Measurements from ENCODE around the gene CDIPT.

Gene CDIPT

DNA sequence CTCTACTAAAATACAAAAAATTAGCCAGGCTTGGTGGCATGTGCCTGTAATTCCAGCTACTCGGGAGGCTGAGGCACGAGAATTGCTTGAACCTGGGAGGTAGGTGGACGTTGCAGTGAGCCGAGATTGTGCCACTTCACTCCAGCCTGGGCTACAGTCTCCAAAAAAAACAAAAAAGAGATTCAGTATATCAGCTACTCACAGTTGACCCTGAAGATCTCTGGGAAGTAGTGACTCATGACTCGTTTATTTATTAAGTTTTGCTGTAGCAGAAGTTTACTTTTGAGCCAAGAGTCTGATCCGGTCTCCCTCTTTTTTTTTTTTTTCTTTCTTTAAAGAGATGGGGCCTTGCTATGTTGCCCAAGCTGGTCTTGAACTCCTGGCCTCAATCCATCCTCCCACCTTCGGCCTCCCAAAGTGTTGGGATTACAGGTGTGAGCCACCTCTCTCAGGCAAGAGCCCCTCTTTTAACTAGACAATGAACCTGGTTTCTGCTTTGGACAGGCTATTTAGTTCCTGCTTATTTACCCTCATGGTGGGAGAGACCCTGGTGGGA, 38.4 kb downstream of the CDIPT start:
- DNase-seq = no peak

DNA sequence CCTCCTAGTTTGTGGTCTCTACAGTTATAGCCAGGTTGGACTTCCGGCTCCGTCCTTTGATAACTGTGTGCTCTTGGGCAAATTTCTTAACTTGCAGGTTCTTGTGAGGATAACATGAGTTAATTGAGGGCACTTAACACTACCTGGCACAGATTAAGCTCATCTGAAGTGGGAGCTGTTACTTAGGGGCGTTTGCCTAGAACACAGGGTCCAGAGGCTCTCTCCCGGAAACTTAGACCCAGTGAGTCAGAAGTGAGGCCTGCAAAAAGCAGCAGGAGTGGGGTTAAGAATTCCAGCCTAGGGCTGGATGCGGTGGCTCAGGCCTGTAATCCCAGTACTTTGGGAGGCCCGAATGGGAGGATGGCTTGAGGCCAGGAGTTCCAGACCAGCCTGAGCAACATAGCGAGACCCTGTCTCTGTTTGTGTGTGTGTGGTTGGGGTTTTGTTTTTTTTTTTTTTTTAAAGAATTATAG, 41.3 kb downstream of the CDIPT start:
- no peak for DNase-seq

DNA sequence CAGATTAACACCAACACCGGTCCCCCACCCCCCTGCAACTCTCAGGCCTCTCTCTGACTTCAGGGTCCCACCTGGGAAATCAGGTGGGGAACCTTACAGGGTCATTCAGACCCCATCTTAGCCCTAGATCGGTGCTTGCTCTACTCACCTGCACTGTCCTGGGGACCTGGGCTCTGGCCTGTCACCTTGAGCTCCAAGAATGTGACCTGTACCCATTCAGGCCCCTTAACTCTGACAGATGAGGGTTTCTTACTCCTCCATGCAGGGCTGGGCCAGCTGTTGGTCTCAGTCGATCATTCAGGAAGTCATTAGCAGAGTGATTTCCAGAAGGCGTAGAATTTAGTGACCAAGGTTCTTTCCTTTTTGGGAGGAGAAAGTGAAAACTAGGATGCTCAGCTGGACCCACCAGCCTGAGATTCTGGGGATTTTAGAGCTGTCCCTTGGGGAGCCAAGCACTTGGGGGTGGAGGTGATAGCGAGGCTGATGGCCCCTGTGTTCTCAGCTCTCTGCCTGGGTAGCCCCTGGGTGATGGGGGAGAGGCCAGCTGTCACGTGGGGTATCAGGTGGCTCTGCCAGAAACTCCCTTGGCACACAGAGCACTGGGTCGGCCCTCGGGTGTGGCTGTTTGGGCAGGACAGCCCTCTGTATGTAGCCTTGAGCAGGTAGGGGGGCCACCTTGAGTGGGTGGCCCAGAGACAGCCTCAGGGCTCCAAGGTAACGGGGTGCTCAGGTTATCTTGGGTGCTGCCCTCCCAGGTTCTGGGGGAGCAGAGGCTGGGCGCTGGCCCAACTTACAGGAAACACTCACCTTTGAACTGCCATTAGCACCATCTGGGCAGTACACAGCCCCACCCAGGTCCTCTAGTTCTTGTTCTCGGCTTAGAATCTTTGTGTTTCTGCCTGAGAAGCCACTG, 42.0 kb downstream of the CDIPT start:
- DNase-seq = peak; percentile 49

DNA sequence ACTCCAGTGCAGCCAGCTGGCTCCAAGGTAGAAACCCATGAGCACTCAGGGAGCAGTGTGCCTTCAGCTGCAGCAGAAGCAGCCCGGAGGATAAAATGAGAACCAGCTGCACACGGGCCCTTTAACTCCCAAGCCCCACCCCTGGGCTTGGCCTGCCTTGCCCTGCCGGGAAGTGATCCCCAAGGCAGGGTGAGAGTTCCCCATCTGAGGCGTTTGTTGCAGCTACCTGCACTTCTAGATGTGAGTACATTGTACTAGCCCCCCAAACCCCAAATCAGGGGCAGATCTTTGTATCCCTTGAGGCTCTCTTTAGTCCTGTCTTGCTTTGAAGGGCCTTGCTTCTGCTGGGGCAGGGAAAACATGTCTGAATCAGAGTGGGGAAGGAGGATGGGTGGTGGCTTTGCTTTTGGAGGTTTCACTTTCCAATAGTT, 42.7 kb downstream of the CDIPT start, which contains the start of gene MVP:
MVP (plus strand) TSS at position 192 of the 431 bp plus-strand sequence. CDS start 10,088 bp downstream, outside the sequence.
- peak; percentile 68 for DNase-seq

DNA sequence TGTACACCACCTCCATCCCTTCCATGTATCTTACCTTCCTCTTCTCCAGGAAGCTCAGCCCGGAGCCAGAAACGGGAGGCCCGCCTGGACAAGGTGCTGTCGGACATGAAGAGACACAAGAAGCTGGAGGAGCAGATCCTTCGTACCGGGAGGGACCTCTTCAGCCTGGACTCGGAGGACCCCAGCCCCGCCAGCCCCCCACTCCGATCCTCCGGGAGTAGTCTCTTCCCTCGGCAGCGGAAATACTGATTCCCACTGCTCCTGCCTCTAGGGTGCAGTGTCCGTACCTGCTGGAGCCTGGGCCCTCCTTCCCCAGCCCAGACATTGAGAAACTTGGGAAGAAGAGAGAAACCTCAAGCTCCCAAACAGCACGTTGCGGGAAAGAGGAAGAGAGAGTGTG, 43.5 kb downstream of the CDIPT start:
- DNase-seq = no peak

DNA sequence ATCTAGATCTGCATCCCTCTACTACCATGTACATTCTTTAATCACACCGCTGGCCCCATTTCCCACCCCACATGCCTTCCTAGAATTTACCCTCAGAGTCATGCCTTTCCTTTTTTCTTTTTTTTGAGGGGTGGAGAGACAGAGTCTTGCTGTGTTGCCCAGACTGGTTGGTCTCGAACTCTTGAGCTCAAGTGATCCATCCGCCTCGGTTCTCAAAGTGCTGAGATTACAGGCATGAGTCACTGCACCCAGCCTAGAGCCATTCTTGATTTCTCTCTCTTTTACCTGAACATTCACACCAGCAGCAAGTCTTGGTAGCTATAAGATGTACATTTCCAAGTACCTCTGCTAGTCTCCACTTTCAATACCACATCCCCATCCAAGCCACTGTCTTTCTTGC, 44.9 kb downstream of the CDIPT start:
- DNase-seq = no peak

DNA sequence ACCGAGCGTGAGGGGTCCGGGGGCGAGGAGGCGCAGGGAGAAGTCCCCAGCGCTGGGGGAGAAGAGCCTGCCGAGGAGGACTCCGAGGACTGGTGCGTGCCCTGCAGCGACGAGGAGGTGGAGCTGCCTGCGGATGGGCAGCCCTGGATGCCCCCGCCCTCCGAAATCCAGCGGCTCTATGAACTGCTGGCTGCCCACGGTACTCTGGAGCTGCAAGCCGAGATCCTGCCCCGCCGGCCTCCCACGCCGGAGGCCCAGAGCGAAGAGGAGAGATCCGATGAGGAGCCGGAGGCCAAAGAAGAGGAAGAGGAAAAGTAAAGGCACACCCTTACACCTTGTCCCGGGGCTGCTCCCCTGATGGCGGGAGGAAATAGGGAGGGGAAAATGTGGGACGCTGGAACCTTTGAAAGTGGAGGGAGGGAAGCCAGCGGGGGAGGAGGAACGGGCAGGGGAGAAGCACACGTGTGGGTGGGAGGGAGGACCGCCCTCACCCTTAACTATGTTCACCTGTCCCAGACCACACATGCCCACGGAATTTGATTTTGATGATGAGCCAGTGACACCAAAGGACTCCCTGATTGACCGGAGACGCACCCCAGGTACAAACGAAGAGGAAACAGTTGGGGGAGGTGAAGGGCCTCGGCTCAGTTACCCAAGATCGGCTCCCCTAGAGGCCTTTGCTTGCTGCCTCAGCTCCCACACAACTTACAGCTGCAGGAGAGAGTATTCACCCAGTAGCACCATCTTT, 46.2 kb downstream of the CDIPT start:
- DNase-seq = peak; percentile 68

DNA sequence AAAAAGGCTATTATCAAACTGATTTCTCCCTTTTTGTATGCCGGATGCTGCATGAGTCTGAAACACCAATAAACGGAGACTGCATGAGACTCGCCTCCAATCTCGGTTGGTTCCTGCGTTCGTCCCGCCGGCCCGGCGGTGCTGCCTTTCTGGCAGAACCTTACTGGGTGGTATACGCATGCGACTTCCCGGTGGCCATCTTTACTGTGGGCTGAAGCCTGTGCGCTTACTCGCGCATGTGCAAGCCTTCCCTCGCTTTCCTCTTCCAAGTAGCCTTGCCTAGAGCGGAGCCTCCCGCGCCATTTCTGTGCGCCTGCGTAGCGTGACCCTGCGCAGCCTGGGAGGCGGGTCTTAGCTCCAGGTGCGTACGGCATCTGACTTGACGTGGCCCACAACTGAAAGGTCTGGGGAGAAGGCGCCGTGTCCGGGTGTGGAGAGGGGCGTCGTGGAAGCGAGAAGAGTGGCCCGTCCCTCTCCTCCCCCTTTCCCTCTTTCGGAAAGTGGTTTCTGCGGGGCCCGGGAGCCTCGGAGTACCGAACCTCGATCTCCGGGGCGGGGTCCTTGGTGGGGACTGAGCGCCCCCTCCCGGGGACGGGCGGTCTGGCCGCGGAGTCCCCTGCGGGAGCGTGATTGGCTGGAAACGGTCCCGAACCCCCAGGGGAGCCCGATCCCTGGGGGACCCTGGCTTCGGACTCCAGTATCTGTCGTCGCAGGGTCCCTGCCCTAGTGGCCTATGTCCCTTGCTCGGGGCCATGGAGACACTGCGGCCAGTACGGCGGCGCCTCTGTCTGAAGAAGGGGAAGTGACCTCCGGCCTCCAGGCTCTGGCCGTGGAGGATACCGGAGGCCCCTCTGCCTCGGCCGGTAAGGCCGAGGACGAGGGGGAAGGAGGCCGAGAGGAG, 47.0 kb downstream of the CDIPT start, which contains the start of gene PAGR1:
PAGR1 (plus strand) TSS at position 360 of the 901 bp plus-strand sequence; CDS start at position 734, 374 bp downstream.
- DNase-seq = peak; percentile 98

DNA sequence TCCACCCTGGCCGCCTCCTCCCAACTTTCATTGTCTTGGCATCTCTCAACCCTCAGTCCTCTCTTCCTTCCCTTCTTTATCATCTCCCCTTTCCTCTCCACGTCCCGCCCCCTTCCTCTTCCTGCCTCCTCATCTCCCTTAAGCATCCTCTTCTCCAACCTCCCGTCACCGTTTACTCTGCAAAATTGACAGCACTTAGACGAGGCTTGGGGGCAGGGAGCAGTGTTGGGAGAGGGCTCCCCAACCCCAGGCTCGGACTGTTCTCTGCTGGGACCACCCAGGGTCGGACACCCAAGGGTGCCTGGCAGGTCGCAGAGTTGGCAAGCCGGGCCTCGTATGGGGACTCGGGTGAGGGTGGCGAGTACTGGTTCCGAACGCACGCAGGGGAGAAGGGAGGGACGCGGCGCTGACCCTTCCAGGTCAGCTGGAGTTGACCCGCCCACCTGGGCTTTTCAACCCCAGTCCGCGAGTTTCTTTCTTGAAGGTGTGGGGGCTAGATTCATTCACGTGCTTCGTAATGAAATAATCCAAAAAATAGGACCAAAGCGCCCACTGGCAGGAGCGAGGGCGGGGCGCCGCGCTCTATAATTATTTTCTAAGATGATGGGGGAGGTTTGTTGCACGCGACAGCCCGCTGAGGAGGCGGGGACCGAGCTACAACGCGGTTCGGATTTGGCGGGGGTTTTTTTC, 47.8 kb downstream of the CDIPT start:
- peak; percentile 72 for DNase-seq

DNA sequence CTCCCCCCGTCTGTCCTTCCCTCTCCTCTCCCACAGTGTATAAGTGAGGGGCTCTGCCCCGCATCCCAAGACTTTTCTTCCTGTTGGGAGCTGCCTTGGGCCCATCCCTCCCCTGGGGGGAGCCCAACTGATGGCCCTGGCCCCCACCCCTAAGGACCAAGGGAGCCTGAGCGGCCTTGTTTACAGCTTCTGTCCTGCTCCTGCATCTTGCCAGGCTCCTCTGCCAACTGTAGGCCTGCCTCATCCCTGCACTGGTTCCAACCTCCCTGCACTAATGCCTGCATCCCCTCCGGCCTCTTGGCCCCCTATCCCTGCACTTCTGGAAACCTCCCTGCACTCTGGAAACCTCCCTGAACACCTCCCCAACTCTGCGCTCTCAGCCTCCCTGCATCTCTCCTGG, 48.4 kb downstream of the CDIPT start:
- DNase-seq = no peak

DNA sequence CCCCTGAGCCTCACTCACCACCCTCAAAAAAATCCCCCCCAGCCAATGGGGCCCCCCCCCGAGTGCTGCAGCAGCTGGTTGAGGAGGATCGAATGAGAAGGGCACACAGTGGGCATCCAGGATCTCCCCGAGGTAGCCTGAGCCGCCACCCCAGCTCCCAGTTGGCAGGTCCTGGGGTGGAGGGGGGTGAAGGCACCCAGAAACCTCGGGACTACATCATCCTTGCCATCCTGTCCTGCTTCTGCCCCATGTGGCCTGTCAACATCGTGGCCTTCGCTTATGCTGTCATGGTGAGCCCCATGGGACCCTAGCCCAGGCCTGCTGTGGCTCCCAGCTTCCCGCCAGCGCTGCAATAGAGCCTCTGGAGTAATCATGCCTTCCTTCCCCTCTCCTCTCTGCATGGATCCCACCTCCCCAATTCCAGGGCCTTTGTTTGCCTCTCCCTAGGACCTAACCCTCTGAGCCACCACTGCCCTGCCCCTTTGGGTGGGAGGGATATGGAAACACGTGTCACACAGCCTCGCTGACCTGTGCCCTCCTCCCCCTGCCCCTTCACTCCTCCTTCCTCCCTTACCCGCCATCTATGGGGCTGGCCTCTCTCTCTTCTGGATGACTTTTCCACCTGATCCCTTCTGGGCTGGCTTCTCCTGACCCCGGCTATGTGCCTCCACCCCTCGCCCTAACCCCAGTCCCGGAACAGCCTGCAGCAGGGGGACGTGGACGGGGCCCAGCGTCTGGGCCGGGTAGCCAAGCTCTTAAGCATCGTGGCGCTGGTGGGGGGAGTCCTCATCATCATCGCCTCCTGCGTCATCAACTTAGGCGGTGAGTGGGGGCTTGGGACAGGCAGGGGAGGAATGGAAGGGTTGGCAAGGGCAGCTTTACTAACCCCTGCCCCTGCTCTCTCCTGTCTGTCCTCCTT, 49.1 kb downstream of the CDIPT start:
- no peak for DNase-seq

DNA sequence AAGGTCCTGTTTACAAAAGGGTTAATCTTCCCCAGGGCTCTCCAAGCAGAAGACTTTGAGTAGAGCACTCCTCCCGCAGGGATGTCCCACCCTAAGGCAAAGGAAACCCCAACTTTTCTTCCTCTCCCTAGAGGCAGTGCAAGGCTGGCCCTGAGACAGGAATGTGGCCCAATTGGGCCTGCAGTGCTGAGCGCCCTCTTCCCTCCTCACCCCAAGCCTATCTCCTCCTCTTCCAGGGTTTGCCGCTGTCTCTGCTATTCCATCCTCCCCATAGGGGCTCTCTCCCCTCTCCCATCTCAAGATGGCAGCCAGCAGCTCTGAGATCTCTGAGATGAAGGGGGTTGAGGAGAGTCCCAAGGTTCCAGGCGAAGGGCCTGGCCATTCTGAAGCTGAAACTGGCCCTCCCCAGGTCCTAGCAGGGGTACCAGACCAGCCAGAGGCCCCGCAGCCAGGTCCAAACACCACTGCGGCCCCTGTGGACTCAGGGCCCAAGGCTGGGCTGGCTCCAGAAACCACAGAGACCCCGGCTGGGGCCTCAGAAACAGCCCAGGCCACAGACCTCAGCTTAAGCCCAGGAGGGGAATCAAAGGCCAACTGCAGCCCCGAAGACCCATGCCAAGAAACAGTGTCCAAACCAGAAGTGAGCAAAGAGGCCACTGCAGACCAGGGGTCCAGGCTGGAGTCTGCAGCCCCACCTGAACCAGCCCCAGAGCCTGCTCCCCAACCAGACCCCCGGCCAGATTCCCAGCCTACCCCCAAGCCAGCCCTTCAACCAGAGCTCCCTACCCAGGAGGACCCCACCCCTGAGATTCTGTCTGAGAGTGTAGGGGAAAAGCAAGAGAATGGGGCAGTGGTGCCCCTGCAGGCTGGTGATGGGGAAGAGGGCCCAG, 50.0 kb downstream of the CDIPT start:
- DNase-seq = no peak

DNA sequence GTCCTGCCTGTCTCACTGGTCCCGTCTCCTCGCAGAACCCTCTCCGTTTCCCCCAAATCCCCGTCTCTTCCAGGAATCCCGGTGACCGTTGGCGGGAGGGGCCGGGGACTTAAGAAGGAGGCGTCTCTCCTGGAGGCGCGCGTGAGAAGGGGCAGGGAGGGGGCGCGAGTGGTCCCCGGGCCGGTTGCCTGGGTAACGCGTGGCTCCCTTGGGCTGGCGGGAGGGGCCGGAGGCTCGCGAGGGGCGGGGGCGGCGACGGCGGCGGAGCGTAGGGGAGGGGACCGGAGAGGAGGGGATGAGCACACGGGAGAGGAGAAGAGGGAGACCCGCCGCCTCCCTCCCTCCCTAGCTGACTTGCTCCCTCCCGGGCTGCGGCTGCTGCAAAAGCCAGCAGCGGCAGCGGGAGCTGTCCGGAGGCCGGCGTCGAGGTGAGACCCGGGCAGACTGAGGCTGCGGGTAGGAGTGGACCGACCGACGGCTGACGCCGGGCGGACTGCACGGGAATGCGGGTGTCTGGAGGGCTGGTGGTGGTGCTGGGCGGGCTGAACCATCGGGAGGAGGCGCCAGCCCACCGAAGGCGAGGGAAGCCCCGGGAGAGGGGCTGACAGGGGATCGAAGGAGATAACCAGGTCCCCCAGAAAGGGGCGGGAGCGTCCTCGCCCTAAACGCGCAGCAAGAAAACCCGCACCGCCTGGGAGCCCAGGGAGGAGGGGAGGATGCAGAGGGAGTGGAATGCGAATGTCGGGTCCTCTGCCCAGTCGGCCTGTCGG, 50.9 kb downstream of the CDIPT start, which contains the start of gene PRRT2:
PRRT2 (plus strand) TSS at position 298 of the 770 bp plus-strand sequence. CDS start 862 bp downstream, outside the sequence.
- DNase-seq = peak; percentile 70

DNA sequence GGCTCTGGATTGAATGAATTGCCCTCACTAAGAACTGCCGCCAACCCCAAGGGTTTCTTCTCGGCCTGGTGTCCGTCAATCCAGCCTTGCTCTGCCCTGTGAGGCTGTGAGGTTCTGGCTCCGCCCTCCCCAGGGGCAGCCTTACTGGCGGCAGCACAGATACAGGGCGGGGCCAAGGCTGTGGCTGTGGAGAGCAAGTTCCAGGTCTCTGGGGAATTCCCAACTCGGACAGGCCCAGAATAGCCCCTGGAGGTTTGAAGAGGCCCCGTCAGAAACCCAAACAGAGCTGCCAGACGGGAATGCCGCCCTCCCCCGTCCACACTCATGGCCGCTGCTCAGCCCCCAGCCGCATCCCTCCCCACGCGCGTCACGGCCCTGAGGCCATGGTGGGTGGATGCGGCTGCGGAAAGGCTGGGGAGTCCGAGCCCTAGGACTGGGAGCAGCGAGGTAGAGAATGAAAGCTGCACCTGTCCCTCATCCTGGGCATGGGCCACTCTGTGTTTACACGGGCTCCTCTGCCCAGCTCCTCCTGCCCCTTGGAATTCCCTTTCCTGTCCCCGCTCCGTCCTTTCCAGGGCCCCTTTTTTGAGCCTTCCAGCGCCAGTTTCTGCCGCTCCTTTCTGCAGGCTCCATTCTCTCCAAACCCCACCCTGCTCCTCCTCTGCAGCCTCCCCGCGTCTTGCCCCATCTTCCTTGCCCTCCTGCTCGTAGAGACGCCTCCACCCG, 51.7 kb downstream of the CDIPT start:
- peak; percentile 77 for DNase-seq

DNA sequence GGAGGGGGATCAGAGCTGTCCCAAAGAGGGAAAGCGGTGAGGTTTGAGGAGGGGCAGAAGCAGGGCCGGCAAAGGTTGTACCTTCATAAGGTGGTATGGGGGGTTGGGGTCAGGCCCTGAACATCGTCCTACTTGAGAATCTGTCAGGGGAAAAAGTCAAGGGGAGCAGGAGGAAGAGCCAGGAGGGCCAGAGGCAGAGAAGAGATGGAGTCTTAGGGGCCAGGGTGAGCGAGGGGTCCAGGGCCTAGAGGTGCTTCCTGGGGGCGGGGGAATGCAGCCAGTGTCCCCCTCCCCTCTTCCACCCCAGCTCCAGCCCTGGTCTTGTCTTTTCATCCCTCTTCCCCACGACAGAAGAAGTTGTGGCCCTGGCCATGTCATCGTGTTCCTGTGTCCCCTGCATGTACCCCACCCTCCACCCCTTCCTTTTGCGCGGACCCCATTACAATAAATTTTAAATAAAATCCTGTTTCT, 52.3 kb downstream of the CDIPT start:
- no peak for DNase-seq

DNA sequence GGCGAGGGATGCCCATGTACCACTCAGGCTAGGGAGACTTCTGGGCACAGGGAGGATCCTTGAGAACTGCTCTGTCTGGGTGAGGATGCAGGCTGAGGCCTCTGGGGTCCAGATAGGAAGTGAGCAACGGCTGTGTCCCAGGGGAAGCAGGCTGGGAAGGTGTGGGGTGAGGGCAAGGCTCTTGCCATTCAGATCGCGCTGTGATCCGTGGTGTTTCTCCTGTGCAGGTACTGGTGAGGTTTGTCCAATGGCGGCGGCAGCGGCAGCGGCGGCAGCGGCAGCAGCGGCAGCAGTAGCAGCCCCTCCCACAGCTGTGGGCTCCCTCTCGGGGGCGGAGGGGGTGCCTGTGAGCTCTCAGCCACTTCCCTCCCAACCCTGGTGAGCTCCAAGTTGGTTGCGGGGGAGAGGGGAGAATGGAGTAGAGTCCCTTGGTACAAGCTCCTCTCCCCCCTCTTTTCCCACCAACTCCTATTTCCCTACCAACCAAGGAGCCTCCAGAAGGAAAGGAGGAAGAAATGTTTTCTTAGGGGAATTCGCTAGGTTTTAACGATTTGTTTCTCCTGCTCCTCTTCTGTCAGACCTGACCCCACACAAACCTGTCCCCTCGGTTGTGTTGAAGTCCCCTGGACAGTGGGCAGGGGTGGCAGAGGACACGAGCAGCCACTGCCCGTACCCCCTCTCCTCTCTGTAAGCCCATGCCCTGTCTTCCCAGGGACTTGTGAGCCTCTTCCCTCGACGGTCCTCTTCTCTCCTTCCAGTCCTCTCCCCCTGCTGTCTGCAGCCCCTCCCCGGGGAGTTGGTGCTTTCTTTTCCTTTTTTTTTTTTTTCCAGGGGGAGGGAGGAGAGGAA, 53.0 kb downstream of the CDIPT start:
- DNase-seq = peak; percentile 51
